Measurements from ENCODE around the gene PHACTR3.

Gene PHACTR3

DNA sequence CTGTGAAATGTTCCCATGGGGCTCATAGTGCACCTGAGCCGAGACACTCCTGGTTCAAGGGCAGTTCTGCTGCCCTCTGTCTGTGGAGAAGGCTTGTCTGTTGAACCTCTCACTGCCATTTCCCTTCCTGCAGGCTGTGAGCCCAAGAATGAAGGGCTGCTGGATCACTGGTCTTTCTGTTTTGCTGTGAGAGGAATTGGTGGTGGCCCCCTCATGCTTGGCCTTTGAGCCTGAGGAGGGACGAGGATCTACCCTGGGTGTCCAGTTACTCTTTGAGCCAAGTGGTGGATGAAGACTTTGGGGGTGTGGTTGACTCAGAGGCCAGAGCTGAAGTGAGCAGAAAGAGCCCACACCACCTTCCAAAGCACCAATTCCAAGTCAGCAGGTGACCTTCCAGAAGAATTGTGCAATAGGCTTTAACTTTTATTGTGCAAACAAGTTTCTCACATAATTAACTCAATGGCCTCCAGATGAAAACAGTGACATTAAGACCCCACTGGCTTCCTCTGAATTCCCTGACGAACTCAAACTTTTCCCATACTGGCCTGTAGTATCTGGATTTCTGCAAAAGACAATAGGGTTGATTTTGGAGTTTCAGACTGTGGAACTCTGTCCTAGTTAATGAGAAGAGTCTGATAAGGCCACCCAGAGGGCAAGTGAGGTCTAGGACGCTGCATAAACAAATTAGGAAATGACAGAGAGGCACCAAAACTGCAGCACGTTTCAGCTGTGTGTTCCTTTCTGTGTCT lies 101.5 kb downstream of the PHACTR3 start:
- DNase-seq = no peak

GRCh38 chr20:59706400-59706693 lies 102.0 kb downstream of the PHACTR3 start:
- no peak for DNase-seq

DNA sequence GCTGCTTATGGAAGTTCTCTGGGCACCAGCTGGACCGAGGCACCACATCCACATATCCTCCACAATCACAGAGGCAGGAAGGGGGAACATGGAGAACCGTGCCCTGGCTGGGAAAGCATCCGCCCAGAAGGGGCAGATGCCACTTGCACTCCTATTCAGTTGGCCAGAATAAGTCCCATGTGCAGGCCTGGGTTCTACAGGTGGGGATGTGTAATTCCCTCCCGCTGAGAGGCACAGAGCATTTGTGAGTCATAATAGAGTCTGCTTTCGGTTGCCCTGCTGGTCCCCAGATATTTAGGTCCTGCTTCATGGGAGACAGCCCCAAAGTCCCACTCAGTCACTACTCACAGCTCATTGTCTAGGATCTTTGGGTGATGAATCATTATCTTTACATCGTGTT lies 104.0 kb downstream of the PHACTR3 start:
- DNase-seq = no peak

- no peak for DNase-seq
These were observed 105.3 kb downstream of the PHACTR3 start for GRCh38 chr20:59709636-59710035.

DNA sequence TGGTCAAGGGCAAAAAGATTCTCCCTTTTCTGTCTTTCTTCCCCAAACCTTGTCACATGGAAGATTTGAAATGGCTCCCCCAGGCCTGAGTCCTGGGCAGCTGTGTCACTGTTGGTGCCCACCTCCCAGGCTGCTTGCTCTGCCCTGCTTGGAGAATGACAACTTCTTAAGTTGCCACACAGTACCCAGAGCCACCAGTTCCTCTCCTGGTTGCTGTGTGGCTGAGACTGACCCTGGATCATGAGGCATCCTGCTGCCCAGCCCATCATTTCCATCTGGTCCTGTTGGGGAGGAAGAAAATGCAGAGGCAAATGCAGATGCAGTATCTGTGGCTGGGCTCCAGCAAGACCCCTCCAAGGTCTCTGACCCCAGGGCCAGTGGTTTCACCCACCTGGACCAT lies 113.7 kb downstream of the PHACTR3 start:
- no peak for DNase-seq

GRCh38 chr20:59718751-59719150 lies 114.4 kb downstream of the PHACTR3 start:
- DNase-seq = no peak

DNA sequence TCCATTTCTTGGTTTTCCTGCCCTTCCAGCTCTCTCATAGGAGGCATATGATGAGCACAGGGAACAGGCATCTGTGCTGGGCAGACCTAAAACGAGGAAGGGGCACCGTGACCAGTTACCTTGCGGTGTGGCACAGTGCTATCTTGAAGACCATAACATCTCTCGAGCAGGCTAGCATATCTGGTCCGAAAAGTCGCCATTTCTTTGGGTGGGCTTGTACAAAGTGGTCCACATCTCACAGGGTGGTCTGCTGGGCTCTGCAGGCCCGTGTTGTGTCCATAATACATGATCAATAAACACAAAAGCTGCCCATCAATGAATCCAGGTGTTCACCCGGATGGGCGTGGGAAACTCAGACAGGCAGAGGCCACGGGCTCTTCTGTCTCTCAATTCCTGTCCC lies 115.7 kb downstream of the PHACTR3 start:
- no peak for DNase-seq

DNA sequence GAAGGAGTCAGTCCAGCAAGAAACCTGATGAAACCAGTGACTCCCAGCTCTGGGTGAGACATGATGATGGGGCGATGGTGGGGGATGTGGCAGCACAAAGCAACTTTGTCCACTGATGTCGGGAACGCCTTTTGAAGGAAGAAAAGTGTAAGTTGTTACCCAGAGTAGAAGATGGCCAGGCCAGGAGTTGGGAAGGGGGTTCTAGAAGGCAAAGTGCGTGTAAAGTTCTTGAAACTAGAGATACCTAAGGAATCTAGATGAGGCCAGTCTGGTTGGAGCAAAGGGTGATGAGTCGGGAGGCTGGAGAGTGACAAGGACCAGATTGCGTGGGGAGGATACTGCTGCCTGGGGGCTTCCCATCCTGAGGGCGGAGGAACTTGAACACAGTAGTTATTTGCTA lies 117.0 kb downstream of the PHACTR3 start:
- DNase-seq = no peak

- DNase-seq = no peak
These were observed 118.8 kb downstream of the PHACTR3 start for GRCh38 chr20:59723108-59723500.

DNA sequence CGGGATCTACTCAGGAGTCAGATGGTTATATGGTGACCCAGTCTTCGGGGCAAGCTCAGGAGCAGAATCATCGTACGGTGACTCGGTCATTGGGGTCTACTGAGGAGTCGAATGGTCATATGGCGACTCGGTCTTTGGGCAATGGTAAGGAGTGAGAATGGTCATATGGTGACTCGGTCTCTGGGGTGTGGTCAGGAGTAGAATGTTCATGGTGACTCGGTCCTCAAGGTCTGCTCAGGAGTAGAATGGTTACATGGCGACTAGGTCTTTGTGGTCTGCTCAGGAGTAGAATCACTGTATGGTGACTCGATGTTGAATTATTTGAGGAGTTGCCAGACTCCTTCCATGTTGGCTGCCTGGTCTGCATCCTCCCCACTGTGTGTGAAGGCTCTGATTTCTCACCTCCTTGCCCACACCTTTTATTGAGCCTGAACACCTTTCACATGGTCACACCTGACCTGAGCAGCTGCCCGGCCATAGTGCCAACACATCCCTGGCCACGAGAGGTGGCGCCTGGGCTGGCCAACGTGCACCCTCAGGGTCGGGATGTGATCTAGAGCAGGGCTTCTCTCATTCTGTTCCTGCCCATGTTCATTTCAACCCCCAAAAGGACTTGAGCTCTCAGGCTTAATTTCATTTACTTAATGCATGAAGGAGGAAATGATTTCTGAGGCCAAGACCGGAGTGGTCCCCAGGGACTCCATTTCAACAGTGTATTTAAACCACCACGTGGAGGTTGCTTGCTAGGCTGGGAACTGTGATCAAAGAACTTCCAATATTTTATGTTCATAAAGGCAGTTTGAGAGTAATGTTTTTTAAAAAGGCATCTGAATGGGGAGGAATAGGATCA lies 119.5 kb downstream of the PHACTR3 start:
- DNase-seq = peak; percentile 51

GRCh38 chr20:59724457-59725366 lies 120.4 kb downstream of the PHACTR3 start:
- no peak for DNase-seq

GRCh38 chr20:59725476-59726280 lies 121.3 kb downstream of the PHACTR3 start:
- DNase-seq = no peak

- DNase-seq = no peak
These were observed 121.9 kb downstream of the PHACTR3 start for GRCh38 chr20:59726281-59726595.

DNA sequence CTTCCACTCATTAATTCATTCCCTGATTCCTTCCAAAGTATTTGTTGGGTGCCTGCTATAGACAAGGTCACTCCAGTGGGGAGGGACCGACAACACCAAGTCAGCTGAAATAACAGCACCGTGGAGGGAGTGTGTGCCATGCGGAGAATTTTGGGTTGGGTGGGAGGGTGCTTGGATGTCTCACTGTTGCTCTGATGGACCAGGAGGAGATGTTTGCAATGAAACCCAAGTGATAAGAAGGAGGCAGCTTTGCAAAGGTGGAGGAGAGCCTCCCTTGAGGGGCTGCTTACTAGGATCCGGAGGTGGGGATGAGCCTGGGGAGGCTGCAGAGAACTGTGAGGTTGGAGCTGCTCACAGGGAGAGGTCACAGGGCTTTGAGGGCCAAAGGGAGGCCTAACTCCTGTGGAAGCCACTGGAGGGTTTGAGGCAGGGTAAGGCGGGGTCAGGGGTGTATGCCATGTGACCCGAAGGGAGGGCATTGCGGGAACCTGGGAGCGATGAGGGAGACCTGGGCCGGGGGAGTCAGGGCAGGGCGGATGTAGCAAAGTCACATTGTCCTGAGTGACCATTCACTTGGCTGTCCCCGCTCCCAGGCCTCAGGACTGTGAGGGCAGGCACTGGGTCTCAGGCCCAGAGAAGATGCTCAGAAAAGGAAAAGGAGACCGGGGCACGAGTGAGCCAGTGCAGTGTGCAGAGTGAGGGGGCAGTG lies 124.5 kb downstream of the PHACTR3 start:
- no peak for DNase-seq

DNA sequence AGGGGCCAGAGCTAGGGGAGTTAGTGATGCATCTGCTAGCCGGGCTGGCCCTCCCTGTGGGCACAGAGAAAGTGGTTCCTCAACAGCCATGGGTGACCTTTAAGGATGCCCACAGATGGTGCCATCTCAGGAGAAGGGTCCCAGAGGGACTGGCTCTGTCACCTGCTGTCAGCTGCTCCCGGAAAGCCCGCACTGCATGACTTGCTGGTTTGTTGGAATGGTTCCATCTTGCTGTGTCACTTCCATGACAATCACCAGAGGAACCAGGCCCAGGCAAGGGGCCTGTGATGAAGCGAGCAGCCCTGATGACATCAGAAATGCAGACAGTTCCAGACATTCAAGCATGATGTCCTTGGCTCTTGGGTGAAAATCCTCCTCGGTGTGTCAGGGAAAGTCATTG lies 125.2 kb downstream of the PHACTR3 start:
- DNase-seq = no peak

DNA sequence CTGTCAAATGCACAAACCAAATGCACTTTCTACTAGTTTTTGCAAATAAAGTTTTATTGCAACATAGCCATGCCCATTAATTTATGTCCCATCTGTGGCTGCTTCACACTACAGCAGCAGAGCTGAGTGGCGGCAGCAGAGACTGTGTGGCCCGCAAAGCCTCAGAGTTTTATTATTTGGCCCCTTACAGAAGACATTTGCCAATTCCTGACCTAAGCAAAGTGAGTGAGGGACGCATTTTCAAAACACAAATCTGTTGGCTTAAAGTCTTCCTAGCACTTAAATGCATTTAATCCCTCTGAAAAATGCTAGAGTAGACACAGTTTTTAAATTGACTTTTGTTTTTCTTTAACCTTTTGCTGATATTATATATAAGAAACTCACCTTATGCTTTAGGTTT lies 126.4 kb downstream of the PHACTR3 start:
- no peak for DNase-seq

DNA sequence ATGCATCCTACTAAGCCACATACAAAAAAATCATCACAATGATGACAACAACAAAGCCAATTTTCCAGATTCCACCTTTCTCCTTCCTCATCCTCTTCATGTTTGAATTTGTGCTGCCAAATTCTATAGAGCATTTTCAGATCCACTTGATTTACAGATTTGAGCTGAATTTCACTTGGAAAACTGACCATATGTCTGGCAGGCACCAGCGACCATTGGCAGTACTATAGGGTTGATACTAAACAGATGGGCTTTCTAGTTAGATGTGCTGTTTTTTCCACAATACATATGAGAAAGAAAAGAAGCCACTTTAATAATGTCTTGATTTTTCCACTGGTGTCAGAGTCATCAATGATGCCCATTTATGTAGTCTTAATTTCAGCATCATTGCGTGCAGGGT lies 127.0 kb downstream of the PHACTR3 start:
- DNase-seq = no peak

- DNase-seq = no peak
These were observed 129.0 kb downstream of the PHACTR3 start for GRCh38 chr20:59733351-59733750.

DNA sequence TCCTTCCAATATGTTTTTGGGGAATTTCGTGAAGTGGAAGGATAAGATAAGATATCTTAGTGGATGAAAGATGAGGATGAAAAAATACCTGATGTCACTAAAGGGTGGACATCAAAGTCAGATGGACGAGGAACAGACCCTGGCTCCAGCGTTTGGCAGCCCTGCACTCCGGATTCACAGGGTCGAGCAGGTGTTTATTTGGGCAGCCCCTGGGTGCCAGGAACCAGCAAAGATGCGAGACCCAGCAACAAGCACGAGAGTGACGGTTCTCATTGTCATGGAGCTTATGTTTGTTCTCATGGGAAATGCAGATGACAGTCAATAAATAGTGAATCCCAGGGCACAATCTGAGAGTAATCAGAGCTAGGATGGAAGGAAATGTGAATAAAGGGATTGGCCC lies 131.1 kb downstream of the PHACTR3 start:
- no peak for DNase-seq

- no peak for DNase-seq
These were observed 131.6 kb downstream of the PHACTR3 start for GRCh38 chr20:59735917-59736316.

DNA sequence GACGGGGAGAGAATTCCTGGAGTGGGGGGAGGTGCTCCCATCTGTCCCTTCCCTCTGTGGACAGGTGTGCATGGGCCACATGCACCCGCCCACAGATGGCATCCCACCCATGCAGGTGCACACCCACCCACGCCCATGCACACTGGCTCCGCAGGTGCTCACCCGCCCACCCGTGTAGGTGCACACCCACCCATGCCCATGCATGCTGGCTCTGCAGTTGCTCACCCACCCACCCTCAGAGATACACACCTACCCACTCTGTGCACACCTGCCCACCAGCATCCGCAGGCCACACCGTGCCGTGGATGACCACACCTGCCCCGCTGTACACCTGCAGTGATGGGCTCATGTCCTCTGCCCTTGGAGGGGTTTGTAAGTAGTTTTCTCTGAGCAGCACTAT lies 132.0 kb downstream of the PHACTR3 start:
- no peak for DNase-seq

GRCh38 chr20:59737073-59737666 lies 132.8 kb downstream of the PHACTR3 start:
- no peak for DNase-seq

Measured in kidney glomerular epithelial cell (primary cell).